Tibial nerve (tissue), 3 donors: ENCODE results near the gene CLMP.

Experiments used
- CTCF ChIP-seq, 5 experiments: fragments of 200-600 bp in 3 of 5; fragments of 450-650 bp in 2 of 5; sonication (generic) in 3 of 5; IDR thresholded peaks; one replicate each; pipeline ENCODE4 v1.5.1; 2016 to 2019; ENCODE audit warnings: antibody characterized with exemption in 5 of 5, mild to moderate bottlenecking in 3 of 5, moderate library complexity in 2 of 5
- POLR2A ChIP-seq, 2 donors: fragments of 450-650 bp; IDR thresholded peaks; one replicate each; pipeline ENCODE4 v1.6.1; 2017; ENCODE audit warnings: antibody characterized with exemption in 2 of 2, mild to moderate bottlenecking in 2 of 2, moderate library complexity in 2 of 2

- TF ChIP-seq CTCF (IDR thresholded peaks at IDR 0.05) (no peak), POLR2A (IDR thresholded peaks at IDR 0.05) (no peak)
Measured at GRCh38 chr11:123091506-123091905, 103.5 kb downstream of the CLMP start.
